ENCODE data around the gene RASL12.
"Not testable (repeated sequence)": the region's sequence is repeated elsewhere in the genome, so short reads cannot be mapped to it uniquely, and the experiment has no call there.

The RASL12 gene

DNA sequence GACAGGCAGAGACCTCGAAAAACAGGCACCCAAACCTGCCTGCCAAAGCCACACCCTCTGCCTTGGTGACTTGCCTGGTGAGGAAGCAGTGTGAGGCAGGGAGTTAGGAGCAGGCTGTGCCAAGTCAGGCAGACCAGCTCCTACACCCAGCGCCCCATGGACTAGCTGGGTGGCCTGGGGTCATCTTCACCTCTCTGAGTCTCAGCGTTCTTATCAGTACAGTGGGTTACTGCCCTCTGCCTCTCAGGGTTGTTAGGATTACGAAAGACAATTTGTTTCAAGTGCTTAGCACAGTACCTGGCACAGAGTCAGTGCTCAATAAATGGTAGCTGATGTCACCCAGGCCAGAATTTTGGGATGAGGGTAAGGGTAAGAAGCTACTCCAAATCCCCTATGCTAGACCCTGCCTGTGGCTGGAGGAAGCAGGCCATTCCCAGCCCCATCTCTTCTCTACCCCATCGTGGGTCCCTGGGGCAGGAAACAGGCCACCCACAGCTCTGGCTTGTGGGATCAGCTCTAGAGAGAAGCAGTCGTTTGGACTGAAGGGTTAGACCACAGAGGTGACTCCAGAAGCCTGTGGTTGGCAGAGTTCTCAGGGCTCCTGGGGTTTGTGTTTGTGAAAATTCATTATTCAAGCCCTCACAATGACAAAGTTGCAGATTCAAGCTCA is 12.5 kb downstream of the RASL12 start:
- no peak for DNase-seq (ENCODE audit: low spot score)

GRCh38 chr15:65054333-65055200 is 13.2 kb downstream of the RASL12 start:
- DNase-seq (ENCODE audit: low spot score) = peak; percentile 80

- no peak for DNase-seq (ENCODE audit: low spot score)
Observed at GRCh38 chr15:65052956-65053355, 14.8 kb downstream of the RASL12 start.

GRCh38 chr15:65051266-65051665 is 16.5 kb downstream of the RASL12 start:
- DNase-seq (ENCODE audit: low spot score) = no peak

DNA sequence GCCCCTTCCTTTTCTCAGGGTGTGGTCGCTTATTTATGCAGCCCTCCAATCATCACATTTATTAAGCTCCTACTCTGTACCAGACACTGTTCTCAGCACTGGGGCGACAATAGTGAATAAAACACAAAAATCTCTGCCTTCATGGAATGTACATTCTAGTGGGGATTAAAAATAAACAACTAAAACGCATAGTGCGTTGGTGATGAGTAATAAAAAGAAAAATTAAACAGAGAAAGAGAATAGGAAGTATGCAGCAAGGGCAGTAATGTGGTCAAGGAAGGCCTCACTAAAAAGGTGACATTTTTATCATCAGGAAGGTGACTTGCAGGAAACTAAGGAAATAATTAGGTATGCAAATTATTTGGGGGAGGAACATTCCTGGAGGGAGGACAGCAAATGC is 17.5 kb downstream of the RASL12 start:
- DNase-seq (ENCODE audit: low spot score) = no peak

DNA sequence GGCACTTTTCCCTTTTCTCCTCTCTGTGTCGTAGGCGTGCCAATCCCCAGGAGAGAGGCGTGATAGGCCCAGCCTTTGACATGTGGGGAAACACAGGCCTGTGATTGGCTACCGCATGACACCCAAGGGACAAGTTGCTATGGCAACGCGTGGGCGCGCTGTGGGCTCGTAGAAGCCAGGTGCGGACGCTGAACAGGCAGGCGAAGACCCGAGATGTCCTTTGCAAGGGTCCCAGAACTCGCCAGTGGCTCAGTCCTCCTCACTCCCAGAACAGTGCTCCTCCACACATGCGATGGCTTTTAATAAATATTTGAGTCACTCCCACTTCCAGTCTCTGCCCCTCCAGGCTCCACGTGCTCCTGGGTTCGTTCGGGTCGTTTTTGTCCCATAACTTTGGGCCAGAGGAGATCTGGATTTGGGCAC is 18.4 kb downstream of the RASL12 start:
- DNase-seq (ENCODE audit: low spot score) = peak; percentile 92

DNA sequence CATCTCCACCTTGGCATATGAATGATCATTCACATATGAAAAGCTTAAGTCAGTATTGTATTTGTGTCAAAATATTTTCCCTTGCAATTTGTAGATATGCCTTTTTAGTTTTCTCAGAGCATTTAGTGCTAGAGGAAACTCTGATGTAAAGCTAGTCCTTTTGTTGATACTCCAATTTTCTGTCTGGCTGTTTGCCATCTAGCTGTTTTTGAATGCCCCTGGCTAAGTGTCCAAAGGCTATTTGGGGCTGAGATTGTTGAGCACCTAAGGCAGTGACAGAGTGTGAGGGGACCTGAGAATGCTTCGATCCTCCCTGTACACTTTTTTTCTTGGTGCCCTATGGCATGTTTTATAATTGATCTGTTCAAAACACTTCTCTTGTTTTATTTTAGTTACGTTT is 19.6 kb downstream of the RASL12 start:
- no peak for DNase-seq (ENCODE audit: low spot score)

DNA sequence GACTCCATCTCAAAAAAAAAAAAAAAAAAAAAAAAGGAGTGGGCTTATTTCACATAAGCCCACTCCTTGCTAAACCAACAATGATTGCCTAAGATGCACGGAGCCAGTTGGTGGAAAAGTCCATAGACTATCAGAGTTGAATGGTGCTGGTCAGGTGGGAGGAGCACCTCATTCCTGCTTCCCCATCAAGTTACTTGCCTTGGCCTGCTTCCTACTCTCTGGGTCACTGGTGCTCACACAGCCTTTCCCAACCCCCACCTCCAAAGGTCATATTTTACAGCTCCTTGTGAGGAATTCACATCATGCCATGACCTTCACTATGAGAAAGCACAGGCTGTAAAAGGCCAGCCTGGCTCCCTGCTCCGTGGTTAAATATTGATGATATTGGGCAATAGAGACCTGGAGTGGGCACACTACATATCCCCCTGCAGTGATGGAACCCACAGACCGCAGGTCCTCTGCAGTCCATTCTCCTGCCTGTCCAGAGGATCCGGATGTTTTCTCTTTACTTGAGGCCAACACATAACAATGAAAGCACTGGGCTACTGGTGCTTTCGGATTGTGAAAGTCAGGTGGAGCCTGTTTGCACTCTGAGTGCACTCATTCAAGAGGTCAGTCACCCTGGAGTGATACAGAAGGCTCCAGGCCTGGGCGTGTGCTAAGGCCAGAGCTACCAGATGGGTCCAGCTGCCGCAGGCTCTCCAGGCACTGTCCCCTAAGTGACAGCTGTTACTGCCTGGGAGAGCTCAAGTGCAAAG is 22.9 kb downstream of the RASL12 start, which contains the start of gene SLC51B:
SLC51B (plus strand) TSS at position 664 of the 758 bp plus-strand sequence. CDS start 4,618 bp downstream, outside the sequence.
- DNase-seq (ENCODE audit: low spot score) = no peak

DNA sequence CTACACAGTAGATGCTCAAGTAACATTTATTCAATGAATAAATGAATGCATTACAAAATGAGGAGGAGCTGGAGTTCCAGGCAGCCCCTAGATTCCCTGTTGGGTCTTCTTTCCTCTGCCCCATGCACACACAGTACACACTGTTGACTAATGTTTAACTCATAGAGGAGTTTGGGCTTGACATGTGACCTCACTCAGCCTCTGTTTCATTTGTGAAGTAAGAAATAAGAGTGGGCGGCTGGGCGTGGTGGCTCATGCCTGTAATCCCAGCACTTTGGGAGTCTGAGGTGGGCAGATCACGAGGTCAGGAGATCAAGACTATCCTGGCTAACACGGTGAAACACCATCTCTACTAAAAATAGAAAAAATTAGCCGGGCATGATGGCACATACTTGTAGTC is 23.6 kb downstream of the RASL12 start:
- DNase-seq (ENCODE audit: low spot score) = not testable (repeated sequence)

DNA sequence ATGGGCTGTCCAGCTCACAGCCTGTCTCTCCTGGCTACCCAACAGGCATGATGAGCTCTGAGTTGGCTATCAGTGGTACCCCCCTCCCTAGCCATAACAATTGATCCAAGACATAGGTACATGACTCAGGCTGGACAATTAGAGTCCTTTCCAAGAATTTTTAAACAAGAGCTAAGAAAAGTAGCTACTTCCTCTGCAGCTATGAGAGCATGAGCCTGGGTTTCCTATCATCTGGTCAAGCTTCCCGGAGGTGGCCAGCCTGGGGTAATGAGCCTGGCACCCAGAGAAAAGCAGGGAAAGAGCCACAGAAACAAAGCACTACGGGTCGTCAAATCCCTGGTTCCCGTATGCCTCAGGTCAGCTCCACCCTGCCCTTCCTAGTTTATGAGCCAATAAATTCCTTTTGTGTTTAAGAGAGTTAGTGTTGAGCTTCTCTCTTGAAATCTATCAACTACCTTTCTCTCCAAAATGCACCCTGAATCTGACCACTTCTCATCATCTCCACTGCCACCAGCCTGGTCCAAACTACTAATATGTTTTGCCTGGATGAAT is 24.9 kb downstream of the RASL12 start:
- no peak for DNase-seq (ENCODE audit: low spot score)

GRCh38 chr15:65041787-65042186 is 26.0 kb downstream of the RASL12 start:
- DNase-seq (ENCODE audit: low spot score) = no peak

DNA sequence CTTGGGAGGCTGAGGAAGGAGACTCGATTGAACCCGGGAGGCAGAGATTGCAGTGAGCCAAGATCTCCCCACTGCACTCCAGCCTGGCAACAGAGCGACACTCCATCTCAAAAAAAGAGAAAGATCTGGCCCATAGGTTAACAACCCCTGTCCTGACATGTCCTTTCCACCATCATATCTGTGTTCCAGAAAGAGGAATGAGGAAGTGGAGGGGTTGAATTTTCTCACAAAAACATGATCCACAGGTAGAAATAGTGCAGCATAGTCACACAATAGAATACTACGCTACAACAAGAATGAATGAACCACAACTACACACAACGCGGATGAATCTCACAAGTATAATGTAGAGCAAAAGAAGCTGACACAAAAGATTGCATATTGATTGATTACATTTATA is 27.3 kb downstream of the RASL12 start:
- no peak for DNase-seq (ENCODE audit: low spot score)

- no peak for DNase-seq (ENCODE audit: low spot score)
Observed at GRCh38 chr15:65038836-65039235, 29.0 kb downstream of the RASL12 start.

GRCh38 chr15:65038428-65038827 is 29.4 kb downstream of the RASL12 start:
- DNase-seq (ENCODE audit: low spot score) = no peak

DNA sequence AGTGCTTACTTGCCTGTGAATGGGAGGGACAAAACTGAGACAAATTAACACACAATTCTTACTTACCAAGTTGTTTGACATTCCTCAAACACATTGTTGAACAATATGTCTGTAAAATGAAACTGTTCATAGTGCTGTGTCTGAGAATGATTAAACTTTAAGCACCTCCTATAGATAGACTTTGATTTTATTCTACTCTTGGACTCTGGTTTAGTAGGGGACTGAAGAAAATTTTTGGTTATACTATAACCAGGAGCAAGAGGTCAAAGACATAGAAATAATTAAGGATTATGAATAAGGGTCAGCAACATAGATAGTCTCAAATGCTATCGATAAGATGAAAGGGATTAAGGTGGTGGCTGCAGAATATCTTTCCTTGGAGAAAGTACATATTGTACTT is 30.5 kb downstream of the RASL12 start:
- DNase-seq (ENCODE audit: low spot score) = no peak

DNA sequence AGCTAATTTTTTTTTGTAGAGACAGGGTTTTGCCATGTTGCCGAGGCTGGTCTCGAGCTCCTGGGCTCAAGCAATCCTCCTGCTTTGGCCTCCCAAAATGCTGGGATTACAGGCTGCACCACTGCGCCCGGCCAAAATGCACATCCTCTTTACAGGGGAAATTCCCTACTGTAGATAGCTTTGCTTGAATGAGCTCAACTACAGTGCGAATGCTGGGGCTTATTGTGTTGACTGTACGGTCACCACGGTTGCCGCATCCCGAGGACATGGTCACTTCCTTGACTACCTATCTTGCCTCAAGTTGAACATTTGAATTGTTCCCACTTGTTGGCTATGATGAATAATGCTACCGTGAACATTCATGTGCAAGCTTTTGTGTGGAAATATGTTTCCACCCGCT is 33.1 kb downstream of the RASL12 start:
- no peak for DNase-seq (ENCODE audit: low spot score)

DNA sequence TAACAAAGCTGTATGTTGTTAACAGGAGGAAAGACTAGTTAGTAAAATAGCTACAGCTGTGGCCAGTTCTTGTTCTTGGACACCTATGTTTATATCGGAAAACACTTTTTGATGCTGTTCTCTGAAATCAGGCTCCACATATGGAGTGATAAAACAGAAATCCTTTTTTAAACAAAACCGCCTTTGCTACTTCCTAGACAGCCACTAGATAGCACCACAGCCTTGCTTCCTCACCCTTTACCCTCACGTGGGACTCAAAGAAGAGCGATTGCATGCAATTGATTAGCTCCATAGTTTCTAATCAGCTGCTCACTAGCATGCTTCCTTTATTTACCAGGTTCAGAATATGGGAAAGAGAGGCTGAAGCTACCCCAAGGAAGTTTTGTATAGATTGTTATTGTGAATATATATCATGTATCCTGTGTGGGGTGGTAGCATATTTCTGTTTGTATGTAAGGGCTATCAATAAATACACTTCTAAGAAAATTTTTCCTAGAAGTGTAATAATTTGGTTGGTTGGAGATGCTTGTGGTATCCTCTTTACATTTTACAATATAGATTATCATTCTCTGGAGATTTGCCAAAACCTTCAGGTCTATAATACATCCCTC is 34.0 kb downstream of the RASL12 start:
- DNase-seq (ENCODE audit: low spot score) = peak; percentile 45

- peak; percentile 52 for DNase-seq (ENCODE audit: low spot score)
Observed at GRCh38 chr15:65032801-65033537, 34.8 kb downstream of the RASL12 start.

GRCh38 chr15:65029736-65030208 is 38.0 kb downstream of the RASL12 start:
- DNase-seq (ENCODE audit: low spot score) = no peak

DNA sequence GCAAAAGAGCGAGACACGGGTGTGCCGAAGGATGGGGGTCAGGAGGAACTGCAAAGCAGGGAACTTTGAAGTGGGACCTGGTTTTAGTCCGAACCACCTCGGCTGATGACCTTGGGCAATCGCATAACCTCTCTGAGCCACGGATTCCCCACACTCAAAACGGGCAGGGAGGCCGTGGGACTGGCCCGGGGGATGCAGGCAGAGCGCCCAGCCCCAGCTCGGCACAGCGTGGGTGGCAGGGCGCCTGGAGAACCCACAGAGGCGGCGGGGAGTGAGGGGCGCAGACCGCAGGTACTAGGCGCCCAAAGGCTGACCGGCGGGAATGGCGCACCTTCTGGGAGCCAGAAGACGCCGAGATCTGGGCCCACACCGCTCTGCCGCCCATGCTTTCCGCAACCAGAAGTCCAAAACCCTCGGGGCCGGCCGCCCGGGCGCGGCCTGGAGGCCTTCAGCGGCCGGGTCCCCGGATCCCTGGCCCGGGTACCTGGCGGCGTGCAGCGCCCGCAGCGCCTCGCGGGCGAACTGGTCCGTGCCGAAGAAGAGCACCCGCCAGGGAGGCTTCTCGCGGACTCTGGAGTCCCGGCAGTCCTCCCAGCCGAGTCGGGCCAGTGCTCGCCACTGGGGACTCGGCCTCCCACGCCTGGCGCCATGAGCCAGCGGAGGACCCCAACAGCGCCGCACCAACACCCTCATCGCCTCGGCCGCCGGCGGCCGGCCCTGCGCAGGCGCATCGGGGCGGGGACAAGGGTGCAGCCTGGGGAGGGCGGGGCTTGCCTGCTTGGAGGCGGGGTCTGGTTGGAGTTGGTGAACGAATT is 38.7 kb downstream of the RASL12 start, which contains the start of gene MTFMT:
MTFMT (minus strand) TSS at position 719 of the 815 bp plus-strand sequence; CDS start at position 693, 26 bp downstream.
- peak; percentile 86 for DNase-seq (ENCODE audit: low spot score)

Data from globus pallidus (tissue), 1 donor.